BLaER1 treated with 17β-estradiol and CSF1 and Interleukin-3, amounts not matched to agents 10 nM and 100 nM (cell line): Measurements from ENCODE around the gene RGS2.

Experiments used
- H3K27ac ChIP-seq, 11 experiments: shearing (Covaris generic); formaldehyde crosslinking; 2 replicates each; pipeline ENCODE4 v1.8.1; 2022
- H3K27me3 ChIP-seq, 11 experiments: shearing (Covaris generic); formaldehyde crosslinking; 2 replicates each; pipeline ENCODE4 v1.8.1; 2022
- H3K36me3 ChIP-seq, 11 experiments: shearing (Covaris generic); formaldehyde crosslinking; 2 replicates each; pipeline ENCODE4 v1.8.1; 2022
- H3K4me1 ChIP-seq, 10 experiments: shearing (Covaris generic); formaldehyde crosslinking; 2 replicates each; pipeline ENCODE4 v1.8.1; 2022
- H3K4me2 ChIP-seq, 11 experiments: shearing (Covaris generic); formaldehyde crosslinking; 2 replicates each; pipeline ENCODE4 v1.8.1; 2022
- H3K4me3 ChIP-seq, 10 experiments: shearing (Covaris generic); formaldehyde crosslinking; 2 replicates each; pipeline ENCODE4 v1.8.1; 2022
- H3K9ac ChIP-seq, 11 experiments: shearing (Covaris generic); formaldehyde crosslinking; 2 replicates each; pipeline ENCODE4 v1.8.1; 2022
- H3K9me3 ChIP-seq, 11 experiments: shearing (Covaris generic); formaldehyde crosslinking; replicated peaks in 1 of 11; 2 replicates each; pipeline ENCODE4 v1.8.1; 2022
- H4K20me1 ChIP-seq, 11 experiments: shearing (Covaris generic); formaldehyde crosslinking; 2 replicates each; pipeline ENCODE4 v1.8.1; 2022
- Cebpa-rat ChIP-seq, 11 experiments: shearing (Covaris generic); IDR thresholded peaks; 2 replicates each; pipeline ENCODE4 v1.8.1; 2022

Gene RGS2

GRCh38 chr1:192831706-192832355, 23.0 kb downstream of the RGS2 start:
- H3K27me3 ChIP-seq, result no peaks in the 10 kb centered on the region

GRCh38 chr1:192832492-192832891, 23.7 kb downstream of the RGS2 start:
- H3K27ac ChIP-seq, result no peak overlapping the region
- H3K9ac ChIP-seq, result no peak overlapping the region
- no peak for TF ChIP-seq Cebpa-rat (IDR thresholded peaks at IDR 0.05)

More at GRCh38 chr1:192831706-192832355, 23.0 kb downstream of the RGS2 start:
- no peaks in the 10 kb centered on the region for H4K20me1 ChIP-seq
- H3K4me1 ChIP-seq, result peaks cover 0 to 13% (median 0%) of the 10 kb centered on the region in 10 experiments; a peak in 4 of 20 replicates
- TF ChIP-seq Cebpa-rat (IDR thresholded peaks at IDR 0.05), result no peak
- H3K4me3 ChIP-seq, result no peak overlapping the region
- no peaks in the 10 kb centered on the region for H3K36me3 ChIP-seq
- H3K9me3 ChIP-seq, result no peaks in the 10 kb centered on the region
- H3K4me2 ChIP-seq, result no peak overlapping the region
- H3K9ac ChIP-seq, result no peak overlapping the region
- H3K27ac ChIP-seq, result no peak overlapping the region

GRCh38 chr1:192835116-192835515, 26.3 kb downstream of the RGS2 start:
- H3K27me3 ChIP-seq, result no peaks in the 10 kb centered on the region
- H3K9me3 ChIP-seq, result no peaks in the 10 kb centered on the region
- TF ChIP-seq Cebpa-rat (IDR thresholded peaks at IDR 0.05), result no peak
- H3K36me3 ChIP-seq, result no peaks in the 10 kb centered on the region
- H3K4me2 ChIP-seq, result peak overlapping the region in 1 of 11 experiments; percentile 15; a peak in 1 of 22 replicates
- no peak overlapping the region for H3K9ac ChIP-seq
- no peak overlapping the region for H3K4me3 ChIP-seq
- no peak overlapping the region for H3K27ac ChIP-seq
- peaks cover 0 to 13% (median 0%) of the 10 kb centered on the region in 10 experiments; a peak in 4 of 20 replicates for H3K4me1 ChIP-seq
- H4K20me1 ChIP-seq, result no peaks in the 10 kb centered on the region

More at GRCh38 chr1:192832492-192832891, 23.7 kb downstream of the RGS2 start:
- H3K36me3 ChIP-seq, result no peaks in the 10 kb centered on the region
- H3K27me3 ChIP-seq, result no peaks in the 10 kb centered on the region
- no peaks in the 10 kb centered on the region for H4K20me1 ChIP-seq
- H3K4me2 ChIP-seq, result no peak overlapping the region
- H3K4me1 ChIP-seq, result peaks cover 0 to 13% (median 0%) of the 10 kb centered on the region in 10 experiments; a peak in 4 of 20 replicates
- H3K9me3 ChIP-seq, result no peaks in the 10 kb centered on the region
- no peak overlapping the region for H3K4me3 ChIP-seq

GRCh38 chr1:192839162-192840066, 30.6 kb downstream of the RGS2 start:
- H3K27ac ChIP-seq, result no peak overlapping the region
- no peak for TF ChIP-seq Cebpa-rat (IDR thresholded peaks at IDR 0.05)
- no peaks in the 10 kb centered on the region for H4K20me1 ChIP-seq
- H3K36me3 ChIP-seq, result no peaks in the 10 kb centered on the region
- H3K4me2 ChIP-seq, result no peak overlapping the region
- no peak overlapping the region for H3K9ac ChIP-seq
- no peaks in the 10 kb centered on the region for H3K9me3 ChIP-seq
- peaks cover 0 to 7% (median 0%) of the 10 kb centered on the region in 10 experiments; a peak in 4 of 20 replicates for H3K4me1 ChIP-seq
- no peak overlapping the region for H3K4me3 ChIP-seq
- H3K27me3 ChIP-seq, result no peaks in the 10 kb centered on the region

- Histone ChIP-seq H3K27ac (no peak overlapping the region), H3K9ac (no peak overlapping the region), H4K20me1 (no peaks in the 10 kb centered on the region), H3K4me2 (no peak overlapping the region), H3K9me3 (no peaks in the 10 kb centered on the region), H3K4me3 (no peak overlapping the region), H3K36me3 (no peaks in the 10 kb centered on the region), H3K27me3 (no peaks in the 10 kb centered on the region), H3K4me1 (no peaks in the 10 kb centered on the region)
- TF ChIP-seq Cebpa-rat (IDR thresholded peaks at IDR 0.05), result no peak
Observed at GRCh38 chr1:192844360-192844759, 35.5 kb downstream of the RGS2 start.

GRCh38 chr1:192846950-192847349, 38.1 kb downstream of the RGS2 start:
- no peak for TF ChIP-seq Cebpa-rat (IDR thresholded peaks at IDR 0.05)
- no peak overlapping the region for H3K9ac ChIP-seq

GRCh38 chr1:192849011-192849410, 40.2 kb downstream of the RGS2 start:
- Histone ChIP-seq H3K27me3 (no peaks in the 10 kb centered on the region), H3K4me2 (no peak overlapping the region), H3K36me3 (no peaks in the 10 kb centered on the region), H3K9me3 (no peaks in the 10 kb centered on the region), H3K27ac (no peak overlapping the region), H3K4me3 (no peak overlapping the region), H4K20me1 (no peaks in the 10 kb centered on the region), H3K9ac (no peak overlapping the region), H3K4me1 (no peaks in the 10 kb centered on the region)
- TF ChIP-seq Cebpa-rat (IDR thresholded peaks at IDR 0.05), result no peak

More at GRCh38 chr1:192846950-192847349, 38.1 kb downstream of the RGS2 start:
- no peaks in the 10 kb centered on the region for H4K20me1 ChIP-seq
- H3K27ac ChIP-seq, result no peak overlapping the region
- no peaks in the 10 kb centered on the region for H3K9me3 ChIP-seq
- no peaks in the 10 kb centered on the region for H3K27me3 ChIP-seq
- H3K36me3 ChIP-seq, result no peaks in the 10 kb centered on the region
- H3K4me1 ChIP-seq, result no peaks in the 10 kb centered on the region
- no peak overlapping the region for H3K4me2 ChIP-seq
- H3K4me3 ChIP-seq, result no peak overlapping the region

- no peaks in the 10 kb centered on the region for H3K4me1 ChIP-seq
- no peak overlapping the region for H3K27ac ChIP-seq
- no peak for TF ChIP-seq Cebpa-rat (IDR thresholded peaks at IDR 0.05)
- no peak overlapping the region for H3K4me3 ChIP-seq
- no peaks in the 10 kb centered on the region for H3K36me3 ChIP-seq
- no peak overlapping the region for H3K9ac ChIP-seq
- no peak overlapping the region for H3K4me2 ChIP-seq
- no peaks in the 10 kb centered on the region for H3K9me3 ChIP-seq
- no peaks in the 10 kb centered on the region for H4K20me1 ChIP-seq
- no peaks in the 10 kb centered on the region for H3K27me3 ChIP-seq
Observed at GRCh38 chr1:192849442-192849841, 40.6 kb downstream of the RGS2 start.

GRCh38 chr1:192852001-192852947, 43.4 kb downstream of the RGS2 start:
- H3K4me1 ChIP-seq, result no peaks in the 10 kb centered on the region
- no peaks in the 10 kb centered on the region for H3K9me3 ChIP-seq
- H4K20me1 ChIP-seq, result no peaks in the 10 kb centered on the region
- H3K4me2 ChIP-seq, result no peak overlapping the region
- no peak for TF ChIP-seq Cebpa-rat (IDR thresholded peaks at IDR 0.05)
- no peak overlapping the region for H3K27ac ChIP-seq
- no peaks in the 10 kb centered on the region for H3K27me3 ChIP-seq
- H3K9ac ChIP-seq, result no peak overlapping the region
- no peaks in the 10 kb centered on the region for H3K36me3 ChIP-seq
- no peak overlapping the region for H3K4me3 ChIP-seq
